ENCODE results near the gene ACSL1.
"Not testable (repeated sequence)": the region's sequence is repeated elsewhere in the genome, so short reads cannot be mapped to it uniquely, and the experiment has no call there.

Gene ACSL1

DNA sequence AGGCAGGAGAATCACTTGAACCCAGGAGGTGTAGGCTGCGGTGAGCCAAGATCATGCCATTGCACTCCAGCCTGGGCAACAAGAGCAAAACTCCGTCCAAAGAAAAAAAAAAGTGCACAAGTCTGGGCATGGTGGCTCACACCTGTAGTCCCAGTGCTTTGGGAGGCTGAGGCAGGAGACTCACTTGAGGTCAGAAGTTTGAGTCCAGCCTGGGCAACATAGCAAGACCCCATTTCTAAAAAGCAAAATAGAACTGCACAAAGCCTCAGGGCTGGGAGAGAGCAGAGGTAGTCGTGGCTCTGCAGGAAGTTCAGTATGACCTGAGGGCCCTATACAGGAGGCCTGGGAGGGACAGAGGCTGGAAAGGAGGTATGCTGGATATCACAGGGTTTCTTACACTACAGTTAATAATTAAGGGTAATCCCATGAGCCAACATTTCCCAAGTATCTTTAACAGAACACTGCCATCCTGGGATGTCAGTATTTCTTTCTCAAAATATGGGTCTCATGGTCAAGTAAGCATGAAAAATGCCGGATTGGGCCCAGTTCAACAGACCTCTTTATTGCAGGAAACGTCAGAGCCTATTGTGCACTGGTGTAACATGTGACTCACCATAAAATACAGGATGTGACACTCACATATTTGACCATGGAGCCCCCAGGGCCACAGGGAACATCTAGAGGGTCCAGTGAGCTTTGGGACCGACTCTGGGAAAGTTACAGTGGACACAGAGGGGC is 37.8 kb downstream of the ACSL1 start:
- no peak for DNase-seq (ENCODE audit: low read depth in 2 of 2)

DNA sequence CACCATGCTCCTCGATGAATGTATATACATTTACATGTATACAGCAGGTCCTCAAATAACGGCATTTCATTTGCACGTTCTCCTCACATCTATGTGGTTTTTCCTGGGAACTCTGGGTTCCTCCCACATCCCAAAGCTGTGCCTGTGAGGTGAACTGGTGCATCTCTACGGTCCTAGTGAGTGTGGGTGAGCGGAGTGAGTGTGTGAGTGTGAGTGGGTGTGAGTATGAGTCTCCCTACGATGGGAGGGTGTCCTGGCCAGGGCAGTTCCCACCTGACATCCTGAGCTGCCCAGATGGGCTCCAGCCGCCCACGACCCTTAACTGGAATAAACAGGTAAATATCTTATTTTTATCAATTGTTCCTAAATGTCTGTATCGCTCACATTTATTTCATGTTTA is 40.0 kb downstream of the ACSL1 start:
- no peak for DNase-seq (ENCODE audit: low read depth in 2 of 2)

DNA sequence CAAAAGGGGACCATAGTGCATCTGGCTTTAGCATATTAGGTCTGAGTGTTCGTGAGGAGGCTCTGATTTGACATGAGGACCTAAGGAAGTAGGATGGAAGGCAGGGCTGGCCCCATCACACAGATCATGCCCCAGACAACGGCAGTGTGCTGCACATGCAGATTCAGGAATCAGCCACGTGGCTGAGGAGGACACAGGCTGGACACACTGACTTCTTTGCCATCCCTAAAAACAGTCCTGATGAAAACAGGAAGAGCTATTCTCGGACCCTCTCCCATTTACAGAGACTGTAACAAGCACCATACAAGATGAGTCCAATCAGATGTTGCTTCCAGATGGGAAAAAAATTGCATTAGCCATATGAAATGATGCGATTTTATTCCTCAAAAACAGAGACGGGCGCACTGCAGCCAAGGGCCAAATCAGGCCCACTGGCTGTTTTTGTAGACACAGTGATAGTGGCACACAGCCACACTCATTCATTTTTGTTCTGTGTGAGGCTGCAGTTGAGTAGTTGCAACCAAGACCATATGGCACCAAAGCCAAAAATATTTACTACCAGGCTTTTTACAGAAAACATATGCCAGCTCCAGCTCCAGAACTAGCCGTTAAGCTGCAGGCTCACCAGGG is 41.0 kb downstream of the ACSL1 start:
- no peak for DNase-seq (ENCODE audit: low read depth in 2 of 2)

DNA sequence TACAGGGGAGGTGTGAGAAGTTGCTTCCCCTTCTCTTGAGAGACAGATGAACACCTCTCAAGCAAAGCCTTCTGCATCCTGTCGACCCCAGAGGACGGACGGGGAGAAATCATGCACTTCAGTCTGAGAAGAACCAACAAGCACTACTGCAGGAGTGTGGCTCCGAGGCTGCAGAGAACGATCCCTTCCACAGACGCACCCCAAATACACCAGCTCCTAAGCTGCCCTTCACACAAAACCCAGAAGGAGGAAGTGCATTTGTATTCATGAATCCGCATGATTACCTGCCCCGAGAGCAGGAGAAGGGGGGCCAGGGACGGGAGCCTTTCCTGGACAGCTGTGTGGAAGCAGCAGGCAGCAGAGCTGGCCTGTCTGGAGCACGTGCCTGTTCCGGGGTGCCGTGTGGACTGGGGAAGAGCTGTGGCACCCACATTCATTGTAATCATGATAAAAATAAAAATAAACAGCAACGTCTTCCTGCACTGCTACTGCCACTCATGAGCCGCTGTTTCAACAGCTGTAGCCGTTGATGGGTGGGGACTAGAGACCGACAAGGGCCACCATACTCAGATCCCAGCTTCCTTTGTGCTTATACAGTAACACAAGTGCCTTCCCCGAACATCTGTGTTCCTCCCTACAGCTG is 42.9 kb downstream of the ACSL1 start:
- DNase-seq (ENCODE audit: low read depth in 2 of 2) = no peak

DNA sequence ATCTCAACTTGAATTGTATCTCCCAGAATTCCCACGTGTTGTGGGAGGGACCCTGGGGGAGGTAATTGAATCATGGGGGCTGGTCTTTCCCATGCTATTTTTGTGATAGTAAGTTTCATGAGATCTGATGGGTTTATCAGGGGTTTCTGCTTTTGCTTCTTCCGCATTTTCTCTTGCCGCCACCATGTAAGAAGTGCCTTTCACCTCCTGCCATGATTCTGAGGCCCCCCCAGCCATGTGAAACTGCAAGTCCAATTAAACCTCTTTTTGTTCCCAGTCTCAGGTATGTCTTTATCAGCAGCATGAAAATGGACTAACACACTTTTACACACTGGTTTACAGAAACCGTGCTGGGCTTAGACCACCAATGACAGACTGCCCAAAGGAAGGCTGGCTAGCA is 46.6 kb downstream of the ACSL1 start:
- DNase-seq (ENCODE audit: low read depth in 2 of 2) = not testable (repeated sequence)

DNA sequence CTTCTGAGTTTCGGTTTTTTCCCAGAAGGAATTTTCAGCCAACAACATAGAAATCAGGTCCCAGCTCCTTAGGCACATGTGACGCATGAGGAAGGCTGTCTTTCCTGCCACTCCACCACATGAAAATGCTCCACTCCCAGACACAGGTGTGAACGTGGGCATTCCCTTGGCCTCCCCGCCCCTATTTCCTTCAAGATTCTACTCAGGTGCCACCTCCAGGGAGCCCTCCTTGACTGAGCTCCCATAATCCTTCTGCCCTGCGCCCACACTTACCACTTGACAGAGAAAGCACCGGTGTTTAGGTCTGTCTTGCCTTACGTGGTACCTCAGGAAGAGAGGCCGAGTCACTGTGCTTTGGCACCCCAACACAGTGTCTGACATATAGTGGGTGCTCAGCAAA is 47.4 kb downstream of the ACSL1 start:
- DNase-seq (ENCODE audit: low read depth in 2 of 2) = no peak

DNA sequence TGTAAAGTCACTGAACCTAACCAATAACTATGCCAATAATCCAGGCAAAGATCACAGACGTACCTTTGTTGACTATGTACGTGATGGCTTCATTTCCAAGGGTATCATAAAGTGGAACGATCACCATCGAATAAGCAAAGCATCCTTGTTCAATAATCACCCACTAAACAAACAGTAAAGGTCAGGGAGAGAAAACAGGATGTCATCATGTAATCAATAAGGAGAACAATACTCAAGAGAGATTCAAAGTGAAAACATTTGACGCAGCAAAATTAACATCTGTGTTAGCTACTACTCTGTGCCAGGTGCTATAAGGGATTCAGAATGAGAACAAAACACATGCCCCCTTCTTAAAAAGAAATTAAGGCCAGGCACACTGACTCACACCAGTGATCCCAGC is 48.9 kb downstream of the ACSL1 start:
- no peak for DNase-seq (ENCODE audit: low read depth in 2 of 2)

DNA sequence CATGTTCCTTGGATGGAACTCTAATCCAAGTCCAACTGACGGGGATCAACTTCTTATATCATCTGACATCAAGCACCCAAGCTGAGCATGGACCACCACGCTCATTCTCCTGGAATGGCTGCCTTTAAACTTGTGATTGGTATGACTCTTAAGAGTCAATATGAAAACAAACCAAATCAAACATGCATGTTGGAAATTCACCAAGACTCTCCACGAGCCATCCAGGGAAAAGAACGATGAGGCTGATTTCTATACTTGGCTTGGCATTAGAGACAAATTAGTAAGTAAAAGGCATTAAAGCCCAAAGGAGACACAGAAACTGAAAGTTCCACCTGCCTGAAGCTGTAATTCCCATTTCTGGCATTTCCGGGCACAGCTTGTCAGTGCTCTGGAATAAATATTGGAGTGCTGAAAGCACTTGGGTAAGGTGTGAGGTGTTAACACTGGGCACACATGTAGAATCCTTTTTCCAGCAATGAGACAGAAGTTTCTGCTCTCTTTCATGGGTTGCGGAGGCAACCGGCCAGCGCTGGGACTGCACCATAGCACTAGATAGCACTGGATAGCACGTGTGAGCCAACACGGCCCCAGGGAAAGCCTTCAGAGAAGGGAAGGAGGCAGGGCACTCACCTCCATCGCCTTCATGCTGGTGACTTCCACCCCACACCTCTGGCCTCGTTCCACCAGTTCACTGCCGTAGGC is 49.8 kb downstream of the ACSL1 start:
- no peak for DNase-seq (ENCODE audit: low read depth in 2 of 2)

DNA sequence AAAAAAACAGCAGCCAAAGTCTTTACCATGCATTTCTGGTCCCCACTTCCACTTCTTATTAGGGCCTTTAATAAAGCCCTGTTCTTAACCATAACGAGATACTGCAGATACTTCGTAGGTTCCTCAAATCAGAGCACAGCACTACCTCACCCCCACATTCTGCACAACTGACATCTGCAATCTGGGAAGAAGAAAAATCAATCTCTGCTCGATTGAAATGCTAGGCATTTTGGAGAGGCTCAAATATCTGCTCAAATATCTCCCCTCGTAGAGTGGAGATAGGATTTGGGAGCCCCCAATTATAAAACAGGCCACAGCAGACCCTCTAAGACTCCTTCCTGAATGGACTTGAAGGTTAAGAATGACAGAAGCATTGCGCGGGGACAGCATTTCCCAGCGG is 51.6 kb downstream of the ACSL1 start:
- no peak for DNase-seq (ENCODE audit: low read depth in 2 of 2)

DNA sequence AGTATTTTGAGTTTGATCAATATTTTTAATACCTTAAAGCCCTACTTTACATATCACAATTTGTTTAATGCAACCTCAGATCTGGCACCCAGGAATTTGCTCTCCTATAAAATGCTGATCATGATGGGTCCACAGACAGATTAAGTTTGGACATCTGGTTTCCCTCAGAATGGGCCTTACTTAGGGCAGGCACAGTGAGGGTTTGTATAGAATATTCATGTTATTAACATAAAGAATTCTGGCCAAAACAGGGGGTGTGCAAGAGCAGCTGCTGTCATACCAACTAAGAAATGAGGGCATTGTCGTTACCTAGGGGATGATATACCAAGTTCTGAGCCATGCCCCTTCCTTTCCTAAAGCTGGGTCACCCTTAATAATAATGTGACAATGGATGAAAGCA is 54.4 kb downstream of the ACSL1 start:
- DNase-seq (ENCODE audit: low read depth in 2 of 2) = no peak

DNA sequence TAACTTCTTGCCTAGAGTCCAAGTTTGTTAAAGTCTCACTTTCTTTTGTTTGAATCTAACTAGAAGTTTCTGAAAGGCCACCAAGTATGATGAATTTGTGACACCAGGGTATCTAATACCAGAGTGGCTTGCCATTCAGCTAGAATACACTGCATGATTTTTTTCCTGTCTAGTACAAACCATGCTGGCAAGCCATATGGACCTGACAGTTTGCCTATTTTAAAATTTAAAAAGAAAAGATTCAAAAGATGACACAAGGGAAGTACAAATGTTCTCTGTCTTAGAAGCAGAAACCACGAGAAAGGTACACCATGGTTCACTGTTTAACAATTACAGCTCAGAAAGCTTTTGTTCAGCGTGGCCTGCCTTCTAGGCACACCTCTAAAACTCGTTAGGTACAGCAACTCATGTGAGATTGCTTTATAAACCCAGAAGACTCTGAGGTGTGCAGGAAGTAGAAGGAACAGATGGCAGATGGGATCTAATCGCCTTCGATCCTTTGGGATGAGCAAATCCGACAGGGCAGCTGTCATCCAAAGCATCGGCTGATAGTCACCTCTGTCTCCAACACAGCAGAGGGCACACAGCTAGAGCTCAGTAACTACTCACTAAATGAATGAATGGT is 56.5 kb downstream of the ACSL1 start:
- no peak for DNase-seq (ENCODE audit: low read depth in 2 of 2)

DNA sequence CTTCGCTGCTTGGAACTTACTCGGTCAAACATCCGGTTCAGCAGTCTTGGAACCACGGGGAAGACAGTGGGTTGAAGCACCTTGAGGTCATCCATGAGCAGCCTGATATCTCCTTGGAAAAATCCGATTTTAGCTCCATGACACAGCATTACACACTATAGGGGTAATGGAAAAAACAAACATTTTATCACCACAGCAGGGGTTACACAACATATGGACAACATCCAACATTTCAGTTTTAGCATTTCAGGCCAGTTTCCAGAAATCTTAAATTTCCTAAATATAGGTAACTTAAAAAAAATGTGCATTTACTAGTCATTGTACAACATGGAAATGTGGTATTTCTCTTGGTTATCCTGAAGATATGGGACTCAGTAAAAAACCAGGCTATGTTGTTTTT is 57.5 kb downstream of the ACSL1 start:
- no peak for DNase-seq (ENCODE audit: low read depth in 2 of 2)

DNA sequence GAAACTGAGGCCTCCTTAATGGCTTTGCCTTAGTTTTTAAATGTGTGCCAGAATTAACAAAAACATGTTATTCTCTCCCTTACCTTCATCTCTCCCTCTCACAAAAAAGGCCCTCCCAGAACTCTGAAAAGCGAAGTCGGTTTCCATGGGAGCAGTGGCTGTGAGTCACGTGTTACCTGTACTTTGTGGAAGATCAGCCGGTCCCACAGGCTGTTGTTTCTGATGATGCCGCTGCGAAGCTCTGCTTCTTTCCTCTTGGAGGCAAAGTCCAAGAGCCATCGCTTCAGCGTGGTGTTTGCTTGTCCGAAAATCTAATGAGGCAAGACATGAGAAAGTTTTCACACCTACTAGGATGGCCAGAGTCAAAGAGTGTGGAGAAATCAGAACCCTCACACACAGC is 59.3 kb downstream of the ACSL1 start:
- no peak for DNase-seq (ENCODE audit: low read depth in 2 of 2)

DNA sequence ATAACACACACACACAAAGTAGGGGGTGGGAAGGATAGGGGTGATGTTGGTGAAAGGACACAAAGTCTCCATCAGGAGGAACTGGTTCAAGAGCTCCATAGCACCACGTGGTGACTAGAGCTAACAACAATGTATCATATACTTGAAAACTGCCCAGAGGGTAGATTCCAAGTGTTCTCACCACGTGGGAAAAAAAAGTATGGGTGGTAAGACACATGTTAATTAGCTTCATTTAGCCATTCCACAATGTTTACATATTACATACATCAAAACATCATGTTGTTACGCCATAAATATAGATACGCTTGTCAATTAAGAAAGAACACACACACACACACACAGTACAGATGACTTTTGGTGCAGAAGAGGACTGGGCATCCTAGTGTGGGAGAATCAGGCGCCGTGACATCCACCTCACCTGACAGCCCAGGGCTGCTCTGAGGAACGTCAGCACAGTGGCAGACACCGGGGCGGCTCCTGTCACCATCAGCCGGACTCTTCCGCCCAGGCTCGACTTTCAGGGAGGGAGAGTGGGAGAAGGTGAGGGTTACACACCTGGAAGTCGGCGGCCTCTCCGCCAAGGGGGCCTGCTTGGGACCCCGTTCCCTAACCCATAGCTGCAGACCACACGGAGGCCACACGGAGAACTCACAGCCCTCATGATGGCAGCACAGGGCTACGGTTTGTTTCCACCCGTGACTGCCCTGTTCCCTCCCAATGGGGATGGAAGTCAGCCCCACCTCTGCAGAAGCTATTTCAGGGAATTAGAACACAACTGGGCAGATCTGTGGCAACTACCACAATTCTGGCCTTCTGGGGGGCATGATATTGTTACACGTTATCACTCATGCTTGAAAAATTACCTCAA is 60.1 kb downstream of the ACSL1 start:
- no peak for DNase-seq (ENCODE audit: low read depth in 2 of 2)

DNA sequence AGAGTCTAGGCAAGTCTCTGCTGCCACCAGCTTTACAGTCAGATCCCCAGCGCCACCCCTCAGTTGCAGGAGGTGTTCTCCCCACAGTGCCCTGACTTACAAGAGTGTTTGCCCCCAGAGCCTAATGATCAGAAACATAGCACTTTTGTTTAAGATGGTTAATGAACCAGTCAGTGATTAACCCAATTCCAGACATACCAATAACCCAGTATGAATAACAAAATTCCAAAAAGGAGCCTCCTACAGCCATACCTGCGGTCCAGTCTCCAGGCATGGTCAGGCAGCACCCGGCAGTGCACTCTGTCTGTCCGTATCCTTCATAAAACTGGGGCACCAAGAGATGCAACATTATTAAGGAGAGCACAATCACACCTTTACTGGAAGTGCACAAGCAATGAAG is 61.2 kb downstream of the ACSL1 start:
- DNase-seq (ENCODE audit: low read depth in 2 of 2) = no peak

DNA sequence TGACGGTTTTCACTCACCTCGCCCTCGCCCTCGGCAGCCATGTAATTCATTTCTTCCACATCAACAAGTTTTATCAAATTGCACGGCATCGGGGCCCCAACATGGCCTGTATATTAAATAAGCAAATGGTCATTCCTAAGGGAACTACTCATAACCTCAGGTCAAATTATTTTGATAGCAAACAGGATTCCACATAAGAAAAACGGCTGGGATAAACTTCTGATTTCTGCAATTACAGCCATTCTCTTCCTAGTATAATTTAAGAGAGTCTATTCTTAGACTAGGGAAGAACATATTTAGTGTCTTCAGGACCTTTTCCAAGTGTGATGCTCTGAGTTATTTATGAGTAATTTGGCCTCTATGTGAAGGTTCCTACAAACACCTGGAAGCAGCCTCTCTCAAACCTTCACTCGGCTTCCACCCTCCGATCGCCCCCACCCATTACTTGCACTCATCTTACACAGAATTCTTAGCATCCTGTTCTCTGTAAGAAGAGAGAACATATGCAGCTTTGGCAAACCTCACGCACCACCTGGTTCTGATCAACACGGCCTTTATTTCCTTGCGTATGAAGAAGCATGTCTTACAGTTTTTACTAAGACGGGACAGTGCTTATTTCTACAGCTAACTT is 62.5 kb downstream of the ACSL1 start:
- no peak for DNase-seq (ENCODE audit: low read depth in 2 of 2)

DNA sequence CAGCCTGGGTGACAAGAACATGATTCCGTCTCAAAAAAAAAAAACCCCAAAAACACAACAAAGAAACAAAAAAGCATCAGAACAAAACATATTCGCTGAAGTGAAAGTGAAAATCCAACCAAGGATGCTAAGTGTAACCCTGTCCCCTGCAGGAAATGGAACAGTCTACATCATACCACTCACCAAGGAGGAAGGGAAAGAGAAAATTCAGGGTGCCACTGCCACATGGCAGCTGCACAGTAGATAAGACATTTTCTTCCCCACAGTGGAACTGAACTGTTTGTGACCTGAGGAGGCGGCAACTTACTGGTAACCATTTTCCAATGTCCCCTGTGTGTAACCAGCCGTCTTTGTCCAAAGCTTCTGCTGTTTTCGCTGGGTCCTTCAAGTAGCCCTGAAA is 63.7 kb downstream of the ACSL1 start:
- DNase-seq (ENCODE audit: low read depth in 2 of 2) = no peak

DNA sequence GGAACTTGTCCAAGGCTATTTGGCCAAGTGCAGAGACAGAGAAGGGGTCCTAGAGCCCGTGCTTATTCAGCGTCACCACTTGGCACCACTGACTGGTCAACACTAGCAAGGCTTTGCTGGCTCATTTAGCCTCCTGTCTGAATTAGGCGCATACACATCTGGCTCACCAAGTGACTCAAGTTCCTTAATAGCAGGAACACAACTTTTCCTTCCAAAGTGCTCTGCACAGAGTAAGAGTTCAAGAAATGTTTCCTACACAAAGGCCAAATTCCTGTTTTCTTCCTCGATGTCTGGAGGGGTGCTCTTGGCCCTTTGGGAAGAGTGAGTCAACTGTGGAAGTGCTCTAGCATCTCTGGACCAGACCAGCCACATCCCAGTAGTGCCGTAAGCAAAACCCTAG is 65.1 kb downstream of the ACSL1 start:
- no peak for DNase-seq (ENCODE audit: low read depth in 2 of 2)

DNA sequence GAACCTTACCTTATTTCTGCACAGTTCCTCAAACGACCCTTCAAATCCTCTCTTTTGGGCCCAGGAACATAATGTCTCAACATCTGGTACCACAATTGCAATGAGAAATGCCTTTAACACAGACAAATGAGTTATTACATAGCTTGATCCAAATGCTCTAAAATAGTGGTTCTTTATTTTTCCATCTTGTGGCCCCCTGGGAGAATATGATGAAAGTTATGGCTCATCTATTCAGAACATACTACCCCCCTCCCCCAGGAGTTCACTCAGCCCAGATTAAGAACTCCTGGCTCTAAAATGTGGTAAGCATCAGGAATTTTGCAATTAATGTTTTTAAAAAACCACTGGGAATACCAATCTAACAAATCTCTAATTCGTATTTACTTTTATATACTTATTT is 68.0 kb downstream of the ACSL1 start:
- no peak for DNase-seq (ENCODE audit: low read depth in 2 of 2)

DNA sequence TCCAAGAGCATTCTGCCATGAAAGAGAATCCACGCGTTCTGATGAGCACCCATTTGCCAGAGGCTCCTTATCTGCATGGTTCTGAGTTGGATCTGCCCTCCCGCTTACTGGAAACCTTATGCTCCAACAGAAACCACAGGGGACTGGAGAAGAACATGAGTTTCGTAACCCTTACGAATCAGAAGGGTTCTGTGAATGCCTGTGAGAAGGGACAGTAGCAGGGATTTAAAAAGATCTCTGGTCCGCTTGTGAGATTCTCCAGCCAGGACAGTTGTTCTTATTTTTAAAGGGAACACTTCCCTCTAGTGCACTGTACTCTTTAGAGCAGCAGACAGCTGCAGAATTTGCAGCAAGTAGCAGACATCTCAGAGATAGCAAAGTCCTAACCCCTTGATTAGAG is 69.4 kb downstream of the ACSL1 start:
- no peak for DNase-seq (ENCODE audit: low read depth in 2 of 2)

DNA sequence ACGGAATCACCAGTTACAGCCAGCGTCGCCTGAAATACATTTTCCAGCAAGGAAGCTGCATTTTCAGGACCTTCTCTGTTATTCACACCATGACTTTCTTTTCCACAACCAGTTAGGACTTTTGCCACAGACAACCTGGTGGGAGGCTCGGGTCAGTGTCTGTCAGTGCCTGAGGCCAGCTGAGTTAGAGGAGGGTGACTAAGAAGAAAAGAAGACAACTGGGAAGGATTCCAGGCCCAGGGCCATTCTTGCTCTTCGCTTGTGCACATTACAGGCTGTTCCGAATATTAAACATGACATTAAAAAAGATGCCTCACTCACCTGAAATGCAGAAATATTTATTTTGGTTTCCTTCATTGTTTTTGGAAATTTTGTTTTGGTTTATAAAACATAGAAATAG is 70.5 kb downstream of the ACSL1 start:
- DNase-seq (ENCODE audit: low read depth in 2 of 2) = no peak

All from activated CD4-positive, alpha-beta T cell treated with anti-CD3 and anti-CD28 coated beads for 24 hours (primary cell).